IMR-90 (cell line): Measurements from ENCODE around the gene OGFOD3. TPM values are rescaled to one million over a fixed set of nuclear protein-coding genes. Genes with fewer than 3 reads are reported as not detected.

Experiments used
- ATAC-seq: fragments of 200-7000 bp; cut with Tn5 transposase; 2 replicates; pipeline ENCODE4 v1.9.1; 2020; ENCODE audit warnings: low read depth, mild to moderate bottlenecking, moderate library complexity
- BruUV-seq: library from RNA; stranded (reverse); fragments of 400-500 nt; replicated peaks from 2 replicates; lab custom pipeline; 2021; lab: Mats Ljungman, UMichigan
- CTCF ChIA-PET: fragments of 300-600 bp; formaldehyde crosslinking; extraction: SDS; loops from one replicate; lab custom pipeline; 2021; ENCODE audit warnings: antibody characterized with exemption; lab: Yijun Ruan, JAX
- POLR2A ChIA-PET: fragments of 300-600 bp; sonication (Branson Sonifier 250); formaldehyde crosslinking; loops from one replicate; lab custom pipeline; 2022; ENCODE audit warnings: antibody characterized with exemption; ENCODE audit not compliant: unreplicated experiment; lab: Charles Lee
- DNase-seq: peaks from one replicate; pipeline ENCODE4 v3.0.0; 2013
- H2AFZ ChIP-seq: replicated peaks from 2 replicates; pipeline ENCODE3; 2013; ENCODE audit warnings: low read length, mild to moderate bottlenecking; ENCODE audit not compliant: poor library complexity
- H2AK5ac ChIP-seq: 2 replicates; pipeline ENCODE4 v1.6.1; 2013; ENCODE audit warnings: low read depth, low read length, inconsistent platforms
- H2AK9ac ChIP-seq: replicated peaks from 2 replicates; pipeline ENCODE3; 2013; ENCODE audit warnings: mild to moderate bottlenecking, low read depth, low read length, moderate library complexity; ENCODE audit not compliant: poor library complexity
- H2BK120ac ChIP-seq: 2 replicates; pipeline ENCODE4 v1.6.1; 2013; ENCODE audit warnings: low read depth, low read length, inconsistent platforms
- H2BK15ac ChIP-seq: 3 replicates; pipeline ENCODE4 v1.6.1; 2013; ENCODE audit warnings: low read depth, low read length, inconsistent platforms
- H2BK20ac ChIP-seq: 2 replicates; pipeline ENCODE4 v1.6.1; 2013; ENCODE audit warnings: low read depth, mild to moderate bottlenecking, inconsistent platforms, low read length, moderate library complexity
- H2BK5ac ChIP-seq: 2 replicates; pipeline ENCODE4 v1.6.1; 2013; ENCODE audit warnings: mild to moderate bottlenecking, low read depth, low read length, inconsistent platforms; ENCODE audit not compliant: poor library complexity, severe bottlenecking
- H3K14ac ChIP-seq: replicated peaks from 2 replicates; pipeline ENCODE4 v1.6.1; 2013; ENCODE audit warnings: low read depth, low read length, inconsistent platforms
- H3K18ac ChIP-seq: 2 replicates; pipeline ENCODE4 v1.6.1; 2013; ENCODE audit warnings: low read depth, low read length, control low read depth
- H3K23ac ChIP-seq: 2 replicates; pipeline ENCODE4 v1.6.1; 2013; ENCODE audit warnings: low read depth, low read length, inconsistent platforms
- H3K27ac ChIP-seq: 2 replicates; pipeline ENCODE4 v1.5.1; 2013; ENCODE audit warnings: mild to moderate bottlenecking, control low read depth, low read length; ENCODE audit not compliant: insufficient read depth
- H3K27me3 ChIP-seq: 2 replicates; pipeline ENCODE4 v1.6.1; 2013; ENCODE audit warnings: low read length; ENCODE audit not compliant: control insufficient read depth, insufficient read depth
- H3K36me3 ChIP-seq: 2 replicates; pipeline ENCODE4 v1.6.1; 2013; ENCODE audit warnings: low read length, mixed read lengths; ENCODE audit not compliant: control insufficient read depth, insufficient read depth
- H3K4ac ChIP-seq: 2 replicates; pipeline ENCODE4 v1.6.1; 2013; ENCODE audit warnings: low read depth, low read length, inconsistent platforms
- H3K4me1 ChIP-seq: 2 replicates; pipeline ENCODE4 v1.6.1; 2013; ENCODE audit warnings: low read length, mixed read lengths; ENCODE audit not compliant: control insufficient read depth, insufficient read depth
- H3K4me2 ChIP-seq: 2 replicates; pipeline ENCODE4 v1.6.1; 2013; ENCODE audit warnings: low read depth, mild to moderate bottlenecking, control low read depth, low read length, moderate library complexity
- H3K4me3 ChIP-seq: 2 replicates; pipeline ENCODE4 v1.5.1; 2013; ENCODE audit warnings: low read depth, mild to moderate bottlenecking, control low read depth, low read length, moderate library complexity; ENCODE audit not compliant: insufficient read depth
- H3K56ac ChIP-seq: 2 replicates; pipeline ENCODE4 v1.6.1; 2013; ENCODE audit warnings: low read length, inconsistent platforms; ENCODE audit not compliant: insufficient read depth; ENCODE audit errors: extremely low read depth
- H3K79me1 ChIP-seq, 2 experiments: 2 replicates each; pipeline ENCODE4 v1.6.1; 2013; ENCODE audit warnings: low read length in 2 of 2, inconsistent platforms in 1 of 2, low read depth in 1 of 2
- H3K9ac ChIP-seq: 2 replicates; pipeline ENCODE4 v1.6.1; 2013; ENCODE audit warnings: low read depth, low read length, control low read depth
- H3K9me1 ChIP-seq: 2 replicates; pipeline ENCODE4 v1.6.1; 2013; ENCODE audit warnings: low read length, inconsistent platforms; ENCODE audit not compliant: insufficient read depth
- H3K9me3 ChIP-seq: 2 replicates; pipeline ENCODE4 v1.6.1; 2013; ENCODE audit warnings: low read length; ENCODE audit not compliant: control insufficient read depth, insufficient read depth
- H4K20me1 ChIP-seq: 2 replicates; pipeline ENCODE4 v1.6.1; 2013; ENCODE audit warnings: low read length, inconsistent platforms; ENCODE audit not compliant: insufficient read depth
- H4K5ac ChIP-seq: 2 replicates; pipeline ENCODE4 v1.6.1; 2013; ENCODE audit warnings: mild to moderate bottlenecking, low read depth, low read length, control low read depth
- H4K8ac ChIP-seq, 2 experiments: 2 replicates each; pipeline ENCODE4 v1.6.1; 2013; ENCODE audit warnings: low read depth in 2 of 2, low read length in 2 of 2, control low read depth in 1 of 2, inconsistent platforms in 1 of 2
- H4K91ac ChIP-seq: 2 replicates; pipeline ENCODE4 v1.6.1; 2013; ENCODE audit warnings: low read depth, low read length, inconsistent platforms; ENCODE audit not compliant: insufficient read depth
- CEBPB ChIP-seq: IDR thresholded peaks from 2 replicates; pipeline ENCODE4 v1.6.1; 2012; ENCODE audit warnings: low read depth, low read length, improper control_type of control experiment
- WGBS, 2 experiments: methylation state at CpG; one replicate each; pipeline versions ENCODE4 v1.1.5 to v1.1.7; 2013; ENCODE audit warnings: missing lambda C conversion rate in 2 of 2; ENCODE audit not compliant: insufficient read length in 1 of 2; ENCODE audit errors: extremely low coverage in 2 of 2; 5-methylcytosine and 5-hydroxymethylcytosine counted together
- dilution Hi-C: fragments of 300-500 bp; cut with HindIII; formaldehyde crosslinking; loops from one replicate; pipeline ENCODE4 v1.14.3; 2018; ENCODE audit warnings: low sequenced_read_pairs; ENCODE audit not compliant: unreplicated experiment
- in situ Hi-C: fragments of 300-500 bp; cut with MboI; formaldehyde crosslinking; loops from 3 replicates; pipeline ENCODE4 v1.14.3; 2019; ENCODE audit warnings: low sequenced_read_pairs, inconsistent platforms, mixed read lengths
- intact Hi-C: fragments of 100-400 bp; cut with micrococcal nuclease; formaldehyde crosslinking; loops from 2 replicates; pipeline ENCODE4 v1.10.0; 2022
- polyA plus RNA-seq, 3 experiments: library from polyadenylated mRNA; depleted of rRNA; stranded (reverse); fragments of >200 nt; gene quantifications; 2 replicates each; pipeline ENCODE4 v1.2.3, GENCODE V29; 2012; ENCODE audit warnings: low replicate concordance in 1 of 3
- total RNA-seq: library from RNA; depleted of rRNA; stranded (reverse); fragments of >200 nt; gene quantifications from 2 replicates; pipeline ENCODE4 v1.2.3, GENCODE V29; 2012

Gene OGFOD3
- total and polyA plus RNA-seq, 2 of the 4 experiments (the other 2 are of a cell fraction), result 25.3 to 33.4 TPM

GRCh38 chr17:82434216-82434565 is 15.8 kb upstream of the OGFOD3 start:
- Histone ChIP-seq H3K27me3 (no peaks in the 10 kb centered on the region), H3K9me3 (no peaks in the 10 kb centered on the region), H4K91ac (no peak overlapping the region), H3K23ac (no peak overlapping the region), H4K8ac (no peak overlapping the region), H2AFZ (no peak overlapping the region), H3K9ac (no peak overlapping the region), H2BK5ac (no peak overlapping the region), H3K9me1 (no peaks in the 10 kb centered on the region), H2AK5ac (no peak overlapping the region), H3K18ac (no peak overlapping the region), H3K4ac (no peak overlapping the region), H4K20me1 (no peaks in the 10 kb centered on the region), H3K4me2 (no peak overlapping the region), H3K4me1 (peaks cover 3% of the 10 kb centered on the region), H3K27ac (no peak overlapping the region), H3K79me1 (no peaks in the 10 kb centered on the region), H4K5ac (no peak overlapping the region), H3K14ac (no peak overlapping the region), H2BK15ac (no peak overlapping the region), H3K56ac (no peak overlapping the region), H2AK9ac (no peak overlapping the region), H3K4me3 (no peak overlapping the region), H2BK120ac (no peak overlapping the region), H2BK20ac (no peak overlapping the region), H3K36me3 (peaks cover 2% of the 10 kb centered on the region)
- intact Hi-C loops (no loop called here), dilution Hi-C loops (no loop called here), in situ Hi-C loops (no loop called here)
- ChIA-PET CTCF (no interaction called here), POLR2A (no interaction called here)
- ATAC-seq (no peak), DNase-seq (no peak)
- no peak for TF ChIP-seq CEBPB
- no TSS peak for BruUV-seq
- no CpG with 5 or more reads among the region's 3 CpGs for WGBS, 2 experiments
